ENCODE measurements around the gene DDX42.
"Not testable (repeated sequence)": the region's sequence is repeated elsewhere in the genome, so short reads cannot be mapped to it uniquely, and the experiment has no call there.

DDX42 gene

GRCh38 chr17:63775420-63775819 is 1.4 kb downstream of the DDX42 start:
- no peak for DNase-seq (ENCODE audit: low read depth)

- DNase-seq (ENCODE audit: low read depth), result no peak
These were observed 6.5 kb downstream of the DDX42 start for GRCh38 chr17:63780507-63780906.

DNA sequence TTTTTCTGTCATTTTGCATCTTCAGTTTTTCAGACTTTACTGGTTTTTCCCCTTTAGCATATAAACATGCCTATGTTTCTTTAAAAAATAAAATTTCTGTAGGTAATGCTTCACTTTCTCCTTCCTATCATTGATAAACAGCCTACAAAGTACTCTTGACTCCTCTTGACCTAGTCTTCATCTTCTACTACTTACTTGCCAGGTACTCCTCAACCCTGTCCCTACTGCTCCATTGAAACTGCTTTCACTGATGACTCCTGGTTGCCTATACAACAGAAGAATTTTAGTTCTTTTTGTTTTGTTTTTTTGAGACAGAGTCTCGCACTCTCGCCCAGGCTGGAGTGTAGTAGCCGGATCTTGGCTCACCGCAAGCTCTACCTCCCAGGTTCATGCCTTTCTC is 7.0 kb downstream of the DDX42 start:
- no peak for DNase-seq (ENCODE audit: low read depth)

GRCh38 chr17:63783522-63783921 is 9.6 kb downstream of the DDX42 start:
- no peak for DNase-seq (ENCODE audit: low read depth)

GRCh38 chr17:63785556-63785955 is 11.6 kb downstream of the DDX42 start:
- peak; percentile 22 for DNase-seq (ENCODE audit: low read depth)

DNA sequence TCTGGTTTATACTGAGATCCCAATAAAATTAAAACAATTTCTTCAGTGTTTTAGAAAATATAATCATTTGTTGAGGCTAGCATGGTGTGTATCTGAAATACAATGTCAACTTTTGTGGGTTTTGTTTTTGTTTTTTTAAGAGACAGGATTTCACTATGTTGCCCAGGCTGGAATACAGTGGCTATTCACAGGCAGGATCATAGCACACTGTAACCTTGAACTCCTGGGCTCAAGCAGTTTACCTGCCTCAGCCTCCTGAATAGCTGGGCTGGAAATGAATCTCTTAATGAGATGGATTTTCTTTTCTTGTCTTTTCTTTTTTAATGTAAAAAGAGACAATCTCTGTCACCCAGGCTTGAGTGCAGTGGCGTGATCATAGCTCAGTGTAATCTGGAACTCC is 12.1 kb downstream of the DDX42 start:
- DNase-seq (ENCODE audit: low read depth), result no peak

- no peak for DNase-seq (ENCODE audit: low read depth)
These were observed 13.2 kb downstream of the DDX42 start for GRCh38 chr17:63786971-63787711.

GRCh38 chr17:63790057-63790456 is 16.1 kb downstream of the DDX42 start:
- DNase-seq (ENCODE audit: low read depth), result no peak

DNA sequence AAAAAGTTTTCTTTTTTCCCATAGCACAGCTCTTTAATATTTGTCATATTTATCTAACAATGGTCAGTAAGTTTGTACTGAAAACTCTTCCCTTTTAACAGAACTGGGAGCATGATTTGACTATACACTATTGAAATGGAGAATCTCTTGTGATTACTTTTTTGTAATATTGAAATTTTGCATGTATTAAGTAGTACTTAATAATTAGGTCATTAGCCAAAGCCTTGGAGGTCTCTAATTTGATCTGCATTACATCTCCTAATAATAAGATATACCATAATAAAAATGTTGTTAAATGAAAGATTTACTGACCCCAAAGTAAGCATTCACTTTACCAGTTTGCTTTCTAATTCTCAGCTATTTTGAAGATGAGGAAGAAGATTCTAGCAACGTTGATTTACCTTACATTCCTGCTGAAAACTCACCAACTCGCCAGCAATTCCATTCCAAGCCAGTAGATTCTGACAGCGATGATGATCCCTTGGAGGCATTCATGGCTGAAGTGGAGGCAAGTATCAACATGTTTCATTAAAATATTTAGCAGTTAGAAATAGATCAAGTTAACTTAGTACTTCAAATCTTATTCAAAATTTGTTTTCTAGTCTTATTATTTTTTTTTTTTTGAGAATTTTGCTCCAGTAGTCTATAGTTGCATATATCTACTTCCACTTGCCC is 18.2 kb downstream of the DDX42 start:
- DNase-seq (ENCODE audit: low read depth), result no peak

- not testable (repeated sequence) for DNase-seq (ENCODE audit: low read depth)
These were observed 22.4 kb downstream of the DDX42 start for GRCh38 chr17:63796375-63796774.

GRCh38 chr17:63798572-63799106 is 24.7 kb downstream of the DDX42 start:
- no peak for DNase-seq (ENCODE audit: low read depth)

DNA sequence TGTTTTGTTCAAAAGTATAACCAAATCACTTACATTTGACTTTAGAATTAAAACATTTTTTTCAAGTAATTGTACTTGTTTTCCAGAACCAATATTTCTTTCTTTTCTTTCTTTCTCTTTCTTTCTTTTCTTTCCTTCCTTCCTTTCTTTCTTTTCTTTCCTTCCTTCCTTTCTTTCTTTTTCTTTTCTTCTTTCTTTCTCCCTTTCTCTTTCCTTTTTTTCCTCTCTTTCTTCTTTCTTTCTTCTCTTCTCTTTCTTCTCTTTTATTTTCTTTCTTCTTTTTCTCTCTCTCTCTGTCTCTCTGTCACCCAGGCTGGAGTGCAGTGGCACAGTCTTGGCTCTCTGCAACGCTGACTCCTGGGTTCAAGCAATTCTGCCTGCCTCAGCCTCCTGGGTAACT is 26.8 kb downstream of the DDX42 start:
- DNase-seq (ENCODE audit: low read depth), result no peak

DNA sequence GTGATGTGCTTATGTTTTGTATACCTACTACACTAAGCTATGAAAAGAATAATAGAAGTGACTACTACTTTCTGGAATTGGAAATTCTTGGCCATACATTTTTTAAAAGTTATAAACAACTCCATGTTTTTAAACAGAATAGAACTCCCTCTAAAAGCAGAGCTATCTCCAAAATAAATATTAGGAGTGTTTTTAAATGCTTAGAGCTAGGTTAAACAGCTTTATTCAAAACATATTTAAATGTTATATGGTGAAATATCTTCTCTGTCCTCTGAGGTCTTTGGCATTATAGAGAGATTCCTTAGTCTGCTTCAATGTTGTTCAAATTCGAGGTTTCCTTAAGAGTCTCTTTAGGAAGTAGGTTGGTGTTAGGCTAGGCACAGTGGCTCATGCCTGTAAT is 30.4 kb downstream of the DDX42 start:
- no peak for DNase-seq (ENCODE audit: low read depth)

- DNase-seq (ENCODE audit: low read depth), result peak; percentile 7
These were observed 31.6 kb downstream of the DDX42 start for GRCh38 chr17:63805591-63805990.

- no peak for DNase-seq (ENCODE audit: low read depth)
These were observed 36.0 kb downstream of the DDX42 start for GRCh38 chr17:63809970-63810369.

DNA sequence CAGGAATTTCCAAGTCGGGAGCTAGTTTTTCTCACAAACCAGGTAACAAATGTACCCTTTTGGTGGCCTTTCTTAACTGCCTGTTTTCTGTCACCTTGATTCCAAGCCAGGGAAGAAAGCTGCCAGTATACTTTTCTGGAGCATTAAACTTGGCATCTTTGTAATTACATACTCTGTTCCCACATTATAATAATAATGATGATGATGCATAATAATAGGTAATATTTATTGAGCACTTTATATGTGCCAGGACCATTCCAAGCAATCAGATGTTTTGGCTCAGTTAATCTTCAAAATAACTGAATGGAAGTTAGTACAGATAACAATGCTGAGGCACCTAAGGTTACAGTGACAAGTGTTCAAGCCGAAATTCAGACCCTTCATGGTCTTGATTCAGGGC is 42.2 kb downstream of the DDX42 start:
- no peak for DNase-seq (ENCODE audit: low read depth)

- DNase-seq (ENCODE audit: low read depth), result no peak
These were observed 42.7 kb downstream of the DDX42 start for GRCh38 chr17:63816669-63817068.

DNA sequence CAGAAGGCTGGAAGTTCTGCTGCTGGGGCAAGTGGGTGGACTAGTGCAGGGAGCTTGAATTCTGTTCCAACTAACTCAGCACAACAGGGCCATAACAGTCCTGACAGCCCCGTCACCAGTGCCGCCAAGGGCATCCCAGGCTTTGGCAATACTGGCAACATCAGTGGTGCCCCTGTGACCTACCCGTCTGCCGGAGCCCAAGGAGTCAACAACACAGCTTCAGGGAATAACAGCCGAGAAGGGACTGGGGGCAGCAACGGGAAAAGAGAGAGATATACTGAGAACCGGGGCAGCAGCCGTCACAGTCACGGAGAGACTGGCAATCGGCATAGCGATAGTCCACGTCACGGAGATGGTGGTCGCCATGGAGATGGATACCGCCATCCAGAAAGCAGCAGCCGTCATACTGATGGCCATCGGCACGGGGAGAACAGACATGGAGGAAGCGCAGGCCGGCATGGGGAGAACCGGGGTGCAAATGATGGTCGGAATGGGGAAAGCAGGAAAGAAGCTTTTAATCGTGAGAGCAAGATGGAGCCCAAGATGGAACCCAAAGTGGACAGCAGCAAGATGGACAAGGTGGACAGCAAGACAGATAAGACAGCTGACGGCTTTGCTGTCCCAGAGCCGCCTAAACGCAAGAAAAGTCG is 43.9 kb downstream of the DDX42 start:
- DNase-seq (ENCODE audit: low read depth), result no peak

DNA sequence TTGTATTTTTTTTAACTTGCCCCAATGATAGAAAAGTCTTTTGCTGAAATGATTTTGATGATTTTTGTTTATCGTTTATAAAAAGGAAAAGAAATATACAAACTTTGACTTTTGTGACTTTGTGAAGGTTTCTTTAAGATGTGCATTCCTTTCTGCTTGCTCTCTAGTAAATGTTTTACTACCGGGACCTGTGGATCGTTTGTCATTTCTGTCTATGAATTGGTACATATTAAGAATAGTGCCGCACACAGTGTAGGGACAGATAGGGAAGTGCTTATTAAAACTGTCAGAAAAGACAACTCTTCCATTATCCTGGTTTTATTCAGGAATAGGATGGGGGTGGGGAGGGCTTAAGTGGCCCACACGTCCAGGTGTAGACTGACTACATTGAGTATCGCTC is 45.2 kb downstream of the DDX42 start:
- DNase-seq (ENCODE audit: low read depth), result no peak

- DNase-seq (ENCODE audit: low read depth), result no peak
These were observed 45.9 kb downstream of the DDX42 start for GRCh38 chr17:63819585-63820537.

DNA sequence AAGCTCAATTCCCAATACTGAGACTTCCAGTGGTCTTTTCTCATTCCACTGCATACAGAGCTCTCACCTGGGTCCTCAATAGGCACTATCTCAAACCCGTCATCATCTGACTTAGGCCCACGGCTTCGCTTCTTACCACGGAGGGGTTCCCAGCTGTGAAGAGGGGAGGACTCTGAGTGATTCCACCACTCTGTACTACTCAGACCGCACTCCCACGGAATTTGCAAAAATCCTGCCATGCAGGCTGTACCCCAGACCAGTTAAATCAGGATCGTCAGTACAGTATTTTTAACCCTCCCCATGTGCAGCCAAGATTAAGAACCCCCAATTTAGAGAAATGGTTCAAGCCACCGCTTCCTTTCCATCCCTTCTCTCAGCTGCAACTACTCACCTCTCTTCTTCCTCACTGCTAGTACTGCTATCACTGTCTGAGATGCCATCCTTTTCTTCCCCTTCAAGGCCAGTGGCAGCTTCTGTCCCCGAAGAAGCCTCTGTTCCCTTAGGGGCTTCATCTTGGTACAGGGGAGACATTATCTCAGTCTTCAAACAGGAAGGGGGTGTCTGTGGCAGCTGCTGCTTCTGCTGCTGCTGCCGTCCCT is 47.1 kb downstream of the DDX42 start:
- DNase-seq (ENCODE audit: low read depth), result no peak

Data from stromal cell of bone marrow (primary cell).